ENCODE measurements around the gene EML5. TPM values are rescaled to one million over a fixed set of nuclear protein-coding genes. Genes with fewer than 3 reads are reported as not detected.

The EML5 gene
- total and polyA plus RNA-seq, 9 donors: 5.7 to 86.5 (median 29.5) TPM

- H3K27me3 ChIP-seq: no peaks in the 10 kb centered on the region
- no peak overlapping the region for H3K27ac ChIP-seq
- H3K36me3 ChIP-seq: no peaks in the 10 kb centered on the region
- no peak for TF ChIP-seq EP300 (IDR thresholded peaks at IDR 0.05)
- TF ChIP-seq POLR2A (IDR thresholded peaks at IDR 0.05): no peak
- TF ChIP-seq, protein P1, sequence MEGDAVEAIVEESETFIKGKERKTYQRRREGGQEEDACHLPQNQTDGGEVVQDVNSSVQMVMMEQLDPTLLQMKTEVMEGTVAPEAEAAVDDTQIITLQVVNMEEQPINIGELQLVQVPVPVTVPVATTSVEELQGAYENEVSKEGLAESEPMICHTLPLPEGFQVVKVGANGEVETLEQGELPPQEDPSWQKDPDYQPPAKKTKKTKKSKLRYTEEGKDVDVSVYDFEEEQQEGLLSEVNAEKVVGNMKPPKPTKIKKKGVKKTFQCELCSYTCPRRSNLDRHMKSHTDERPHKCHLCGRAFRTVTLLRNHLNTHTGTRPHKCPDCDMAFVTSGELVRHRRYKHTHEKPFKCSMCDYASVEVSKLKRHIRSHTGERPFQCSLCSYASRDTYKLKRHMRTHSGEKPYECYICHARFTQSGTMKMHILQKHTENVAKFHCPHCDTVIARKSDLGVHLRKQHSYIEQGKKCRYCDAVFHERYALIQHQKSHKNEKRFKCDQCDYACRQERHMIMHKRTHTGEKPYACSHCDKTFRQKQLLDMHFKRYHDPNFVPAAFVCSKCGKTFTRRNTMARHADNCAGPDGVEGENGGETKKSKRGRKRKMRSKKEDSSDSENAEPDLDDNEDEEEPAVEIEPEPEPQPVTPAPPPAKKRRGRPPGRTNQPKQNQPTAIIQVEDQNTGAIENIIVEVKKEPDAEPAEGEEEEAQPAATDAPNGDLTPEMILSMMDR (IDR thresholded peaks at IDR 0.05): no peak
- no peaks in the 10 kb centered on the region for H3K9me3 ChIP-seq
- H3K4me1 ChIP-seq (ENCODE audit: insufficient read depth): no peaks in the 10 kb centered on the region
- DNase-seq: no peak
- intact Hi-C loops (cut with DNase I): no loop called here
- 71 to 88% (median 76%) methylated on average over 3 of the region's 3 CpGs for WGBS, 3 donors
- H3K4me3 ChIP-seq: no peak overlapping the region
Observed at GRCh38 chr14:88568196-88568595, 224.6 kb downstream of the EML5 start.

GRCh38 chr14:88565427-88565826, 227.3 kb downstream of the EML5 start:
- Histone ChIP-seq H3K9me3 (no peaks in the 10 kb centered on the region), H3K4me1 (ENCODE audit: insufficient read depth) (peaks cover 1% of the 10 kb centered on the region), H3K27me3 (no peaks in the 10 kb centered on the region), H3K27ac (no peak overlapping the region), H3K4me3 (no peak overlapping the region), H3K36me3 (no peaks in the 10 kb centered on the region)
- TF ChIP-seq, protein P1 (IDR thresholded peaks at IDR 0.05): no peak
- TF ChIP-seq EP300 (IDR thresholded peaks at IDR 0.05) (no peak), POLR2A (IDR thresholded peaks at IDR 0.05) (no peak)
- WGBS, 3 donors: 78 to 86% (median 85%) methylated on average over 5 of the region's 5 CpGs
- no peak for DNase-seq
- intact Hi-C loops (cut with DNase I): no loop called here

DNA sequence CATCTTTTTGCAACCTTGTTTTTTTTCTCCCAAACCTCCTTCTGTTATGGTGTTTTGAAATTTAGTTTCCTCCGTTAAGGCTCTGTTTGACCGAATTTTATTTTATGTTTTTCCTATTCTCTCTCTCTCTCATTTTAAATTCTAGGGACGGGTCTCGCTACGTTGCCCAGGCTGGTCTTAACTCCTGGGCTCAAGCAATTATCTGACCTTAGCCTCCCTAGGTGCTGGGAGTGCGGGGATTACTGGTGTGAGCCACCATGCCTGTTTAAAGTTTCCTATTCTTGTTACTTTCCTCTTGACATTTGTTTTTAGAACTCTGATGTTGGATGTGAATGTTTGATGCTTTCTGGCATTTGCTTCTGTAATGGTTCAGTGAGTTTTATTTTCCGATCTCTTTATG, 228.9 kb downstream of the EML5 start:
- TF ChIP-seq EP300 (IDR thresholded peaks at IDR 0.05): no peak
- no peak for TF ChIP-seq POLR2A (IDR thresholded peaks at IDR 0.05)
- TF ChIP-seq, protein P1 (IDR thresholded peaks at IDR 0.05): no peak
- Histone ChIP-seq H3K27ac (no peak overlapping the region), H3K4me3 (peak overlapping the region; percentile 83), H3K9me3 (no peaks in the 10 kb centered on the region), H3K36me3 (no peaks in the 10 kb centered on the region), H3K4me1 (ENCODE audit: insufficient read depth) (peaks cover 1% of the 10 kb centered on the region), H3K27me3 (no peaks in the 10 kb centered on the region)
- no peak for DNase-seq
- WGBS, 3 donors: 5 to 21% (median 9%) methylated on average over 7 of the region's 7 CpGs
- intact Hi-C loops (cut with DNase I): loop anchor here in 1 of 4 donors (5.0 kb wide), 1 partner anchor 72 kb away; no protein-coding TSS in a partner anchor

DNA sequence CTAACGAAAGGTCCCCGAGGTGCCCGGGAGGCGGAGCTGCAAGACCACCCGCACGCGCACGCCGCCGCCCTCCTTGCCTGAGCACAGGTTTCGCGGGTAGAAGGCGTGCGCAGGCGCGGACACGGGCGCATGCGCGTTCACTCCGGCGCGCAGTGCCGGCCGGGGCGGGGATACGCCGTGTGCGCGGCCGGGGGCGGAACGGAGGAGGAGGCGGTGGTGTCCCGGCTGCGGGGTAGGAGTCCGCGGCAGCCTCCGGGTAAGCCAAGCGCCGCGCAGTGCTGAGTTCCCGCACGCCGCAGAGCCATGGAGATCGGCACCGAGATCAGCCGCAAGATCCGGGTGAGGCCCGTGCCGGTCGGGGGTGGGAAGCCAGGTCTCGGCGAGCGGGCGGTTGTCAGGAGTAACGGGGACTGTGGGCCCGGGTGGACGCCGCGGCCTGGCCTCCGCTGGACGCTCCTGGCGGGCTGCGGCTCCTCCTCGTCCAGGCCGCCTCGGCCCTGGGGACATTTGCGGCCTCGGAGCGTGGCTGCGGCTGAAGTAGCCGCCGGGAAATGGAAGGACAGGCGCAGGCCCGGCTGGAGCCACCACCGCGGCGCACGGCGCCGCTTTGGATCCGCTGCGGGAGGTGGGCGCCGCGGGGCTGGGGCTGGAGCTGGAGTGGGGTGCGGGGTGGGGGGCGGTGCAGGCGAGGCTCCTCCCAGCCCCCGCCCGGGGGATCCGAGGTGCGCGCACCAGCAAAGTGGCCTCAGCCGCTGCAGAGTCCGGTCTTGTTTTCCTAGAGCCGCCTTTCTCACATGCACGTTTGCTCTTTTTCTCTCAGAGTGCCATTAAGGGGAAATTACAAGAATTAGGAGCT, 229.7 kb downstream of the EML5 start, which contains the start of gene ZC3H14:
Gene ZC3H14, plus strand, starts transcription at position 207 of the 856 bp plus-strand sequence. Its CDS starts 97 bp downstream, at position 304.
- WGBS, 3 donors: 0 to 1% (median 1%) methylated on average over 67 to 99 of the region's 99 CpGs

More for the DNA sequence above, 229.7 kb downstream of the EML5 start, which contains the start of gene ZC3H14:
- no peaks in the 10 kb centered on the region for H3K27me3 ChIP-seq
- TF ChIP-seq, protein P1 (IDR thresholded peaks at IDR 0.05): peak in 1 of 3 donors; percentile 11
- TF ChIP-seq EP300 (IDR thresholded peaks at IDR 0.05) (no peak), POLR2A (IDR thresholded peaks at IDR 0.05) (peak; percentile 64)
- intact Hi-C loops (cut with DNase I): loop anchor here in 1 of 4 donors (5.0 kb wide), 1 partner anchor 71 kb away; no protein-coding TSS in a partner anchor
- peak within 1 kb of the TSS; percentile 83 for H3K4me3 ChIP-seq
- H3K36me3 ChIP-seq: no peaks in the 10 kb centered on the region
- H3K27ac ChIP-seq: peak within 1 kb of the TSS; percentile 64 to 89
- no peaks in the 10 kb centered on the region for H3K9me3 ChIP-seq
- peak; percentile 81 to 91 (median 85) for DNase-seq
- peaks cover 1% of the 10 kb centered on the region for H3K4me1 ChIP-seq (ENCODE audit: insufficient read depth)
